ENCODE measurements around the gene PIEZO1.

PIEZO1 gene

GRCh38 chr16:88747588-88748301 is 37.3 kb downstream of the PIEZO1 start:
- ChIA-PET CTCF (interaction anchor here (1.3 to 9.5 kb wide), 4 partner anchors 9 to 53 kb away, joined by 3 to 74 read pairs (median 36); partner anchors contain the start of gene PIEZO1), POLR2A (no interaction called here)
- DNase-seq (ENCODE audit: extremely low spot score) = peak; percentile 71
- peak; percentile 33 for TF ChIP-seq CTCF (IDR thresholded peaks at IDR 0.05; ENCODE audit: control extremely low read depth, extremely low read depth, low read depth, missing control alignments)

GRCh38 chr16:88746506-88746905 is 38.5 kb downstream of the PIEZO1 start:
- POLR2A ChIA-PET = no interaction called here
- CTCF ChIA-PET = interaction anchor here (1.3 to 9.5 kb wide), 7 partner anchors 9 to 421 kb away, joined by 3 to 74 read pairs (median 5); partner anchors contain the start of gene PIEZO1
- no peak for TF ChIP-seq CTCF (IDR thresholded peaks at IDR 0.05; ENCODE audit: control extremely low read depth, extremely low read depth, low read depth, missing control alignments)
- DNase-seq (ENCODE audit: extremely low spot score) = no peak

GRCh38 chr16:88744577-88745521 is 40.2 kb downstream of the PIEZO1 start:
- ChIA-PET POLR2A (no interaction called here), CTCF (interaction anchor here (0.7 to 9.5 kb wide), 8 partner anchors 7 to 423 kb away, joined by 3 to 74 read pairs (median 4); partner anchors contain the start of gene PIEZO1)
- TF ChIP-seq CTCF (IDR thresholded peaks at IDR 0.05; ENCODE audit: control extremely low read depth, extremely low read depth, low read depth, missing control alignments) = no peak
- DNase-seq (ENCODE audit: extremely low spot score) = no peak

- peak; percentile 76 for TF ChIP-seq CTCF (IDR thresholded peaks at IDR 0.05; ENCODE audit: control extremely low read depth, extremely low read depth, low read depth, missing control alignments)
- POLR2A ChIA-PET = no interaction called here
- peak; percentile 82 for DNase-seq (ENCODE audit: extremely low spot score)
- CTCF ChIA-PET = interaction anchor here (0.8 to 9.5 kb wide), 19 partner anchors 9 to 449 kb away, joined by 3 to 74 read pairs (median 4); partner anchors contain the start of gene PIEZO1
Observed at GRCh38 chr16:88743693-88744576, 41.1 kb downstream of the PIEZO1 start.

GRCh38 chr16:88742896-88743605 is 42.0 kb downstream of the PIEZO1 start:
- ChIA-PET POLR2A (no interaction called here), CTCF (interaction anchor here (0.8 to 9.5 kb wide), 24 partner anchors 8 to 450 kb away, joined by 3 to 74 read pairs (median 4); partner anchors contain the start of gene PIEZO1)
- TF ChIP-seq CTCF (IDR thresholded peaks at IDR 0.05; ENCODE audit: control extremely low read depth, extremely low read depth, low read depth, missing control alignments) = no peak
- DNase-seq (ENCODE audit: extremely low spot score) = no peak

Measured in GM10248 (cell line).